ENCODE data around the gene PRDX5. TPM values are rescaled to one million over a fixed set of nuclear protein-coding genes. Genes with fewer than 3 reads are reported as not detected.
A peak's percentile ranks its signal among the peaks of the same experiment; 100 is the strongest.

Gene PRDX5
- total and polyA plus RNA-seq, 4 donors: 66.8 to 201 (median 135) TPM

- TF ChIP-seq SP1 (IDR thresholded peaks at IDR 0.05): peak; percentile 27
- TF ChIP-seq HNF4A (conservative IDR thresholded peaks at IDR 0.05): no peak
- TF ChIP-seq REST (IDR thresholded peaks at IDR 0.05): no peak
- peak; percentile 31 for TF ChIP-seq CTCF (IDR thresholded peaks at IDR 0.05; ENCODE audit: low read depth, low read length, missing input control)
- peak in 1 of 2 donors; percentile 66 for TF ChIP-seq RAD21 (IDR thresholded peaks at IDR 0.05)
- H3K4me1 ChIP-seq (ENCODE audit: control insufficient read depth in 4 of 4, insufficient read depth in 4 of 4, low read length in 3 of 4): peaks cover 0 to 12% (median 7%) of the 10 kb centered on the region in 4 donors
- WGBS: 29% methylated on average over 55 of the region's 55 CpGs
- peak overlapping the region in 1 of 3 donors; percentile 34 for H3K4me3 ChIP-seq (ENCODE audit: low read depth in 1 of 3, low read length in 3 of 3)
- H3K9me3 ChIP-seq (ENCODE audit: control insufficient read depth in 4 of 4, low read length in 3 of 4): no peaks in the 10 kb centered on the region
- H3K27me3 ChIP-seq (ENCODE audit: control insufficient read depth in 4 of 4, insufficient read depth in 4 of 4, low read length in 3 of 4): no peaks in the 10 kb centered on the region
- no peak overlapping the region for H3K9ac ChIP-seq (ENCODE audit: low read depth in 1 of 2, low read length in 2 of 2)
- peak; percentile 99 for DNase-seq (ENCODE audit: low spot score)
- peak overlapping the region; percentile 2 to 62 for H3K27ac ChIP-seq (ENCODE audit: low read depth in 1 of 2, low read length in 2 of 2)
- no peaks in the 10 kb centered on the region for H3K36me3 ChIP-seq (ENCODE audit: control insufficient read depth in 4 of 4, insufficient read depth in 3 of 4, low read depth in 1 of 4, low read length in 3 of 4)
Measured at GRCh38 chr11:64341851-64342791, 24.2 kb downstream of the PRDX5 start.

GRCh38 chr11:64342869-64343745, 25.2 kb downstream of the PRDX5 start:
- H3K9me3 ChIP-seq (ENCODE audit: control insufficient read depth in 4 of 4, low read length in 3 of 4): no peaks in the 10 kb centered on the region
- H3K27me3 ChIP-seq (ENCODE audit: control insufficient read depth in 4 of 4, insufficient read depth in 4 of 4, low read length in 3 of 4): no peaks in the 10 kb centered on the region
- H3K27ac ChIP-seq (ENCODE audit: low read depth in 1 of 2, low read length in 2 of 2): no peak overlapping the region
- WGBS: 54% methylated on average over 29 of the region's 29 CpGs
- H3K9ac ChIP-seq (ENCODE audit: low read depth in 1 of 2, low read length in 2 of 2): no peak overlapping the region
- H3K4me1 ChIP-seq (ENCODE audit: control insufficient read depth in 4 of 4, insufficient read depth in 4 of 4, low read length in 3 of 4): peaks cover 0 to 12% (median 7%) of the 10 kb centered on the region in 4 donors
- DNase-seq (ENCODE audit: low spot score): no peak
- peak overlapping the region in 1 of 3 donors; percentile 34 for H3K4me3 ChIP-seq (ENCODE audit: low read depth in 1 of 3, low read length in 3 of 3)
- no peaks in the 10 kb centered on the region for H3K36me3 ChIP-seq (ENCODE audit: control insufficient read depth in 4 of 4, insufficient read depth in 3 of 4, low read depth in 1 of 4, low read length in 3 of 4)
- no peak for TF ChIP-seq CTCF (IDR thresholded peaks at IDR 0.05; ENCODE audit: low read depth, low read length, missing input control)
- no peak for TF ChIP-seq TAF1 (conservative IDR thresholded peaks at IDR 0.05)
- TF ChIP-seq NR2F2 (IDR thresholded peaks at IDR 0.05): no peak
- TF ChIP-seq YY1 (IDR thresholded peaks at IDR 0.05): no peak
- no peak for TF ChIP-seq ATF3 (IDR thresholded peaks at IDR 0.05)
- TF ChIP-seq ZBTB33 (IDR thresholded peaks at IDR 0.05): no peak
- TF ChIP-seq HNF4A (conservative IDR thresholded peaks at IDR 0.05): no peak
- no peak for TF ChIP-seq JUND (IDR thresholded peaks at IDR 0.05)
- TF ChIP-seq MAX (IDR thresholded peaks at IDR 0.05): no peak
- no peak for TF ChIP-seq RAD21 (IDR thresholded peaks at IDR 0.05)
- TF ChIP-seq REST (IDR thresholded peaks at IDR 0.05): no peak
